OCI-LY3 (cell line): ENCODE measurements around the gene WSCD2.

Experiments used
- EZH2phosphoT487 ChIP-seq: fragments of 200-600 bp; shearing (Covaris generic); IDR thresholded peaks from 2 replicates; pipeline ENCODE4 v1.6.1; 2018; ENCODE audit warnings: antibody characterized with exemption, mixed run types, low read depth
- TF ChIP-seq, protein P1 (sequence below): fragments of 200-600, 300-600 bp; sonication (generic); IDR thresholded peaks from 2 replicates; pipeline ENCODE4 v1.5.1; 2014; ENCODE audit warnings: antibody characterized with exemption, low read length, low read depth

DNA sequence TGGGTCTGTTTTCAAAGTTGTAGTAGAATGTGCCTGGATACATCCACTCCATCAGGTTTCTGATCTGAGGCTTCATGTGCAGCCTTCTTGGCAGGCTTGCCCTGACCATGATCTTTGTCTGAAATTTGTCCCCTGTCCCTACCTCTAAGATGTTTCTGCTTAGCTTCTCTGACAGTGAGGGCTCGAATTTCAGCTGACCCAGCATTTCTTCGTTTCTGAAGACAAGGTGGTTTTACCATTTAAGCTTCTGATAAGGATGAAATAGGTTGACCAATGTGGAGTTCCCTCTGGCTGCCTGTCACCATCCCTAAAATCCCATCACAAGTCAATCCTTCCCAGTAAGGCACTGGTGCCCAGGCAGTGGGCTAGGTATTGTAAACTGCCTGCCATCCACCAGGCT, 153.1 kb downstream of the WSCD2 start:
- TF ChIP-seq, protein P1, sequence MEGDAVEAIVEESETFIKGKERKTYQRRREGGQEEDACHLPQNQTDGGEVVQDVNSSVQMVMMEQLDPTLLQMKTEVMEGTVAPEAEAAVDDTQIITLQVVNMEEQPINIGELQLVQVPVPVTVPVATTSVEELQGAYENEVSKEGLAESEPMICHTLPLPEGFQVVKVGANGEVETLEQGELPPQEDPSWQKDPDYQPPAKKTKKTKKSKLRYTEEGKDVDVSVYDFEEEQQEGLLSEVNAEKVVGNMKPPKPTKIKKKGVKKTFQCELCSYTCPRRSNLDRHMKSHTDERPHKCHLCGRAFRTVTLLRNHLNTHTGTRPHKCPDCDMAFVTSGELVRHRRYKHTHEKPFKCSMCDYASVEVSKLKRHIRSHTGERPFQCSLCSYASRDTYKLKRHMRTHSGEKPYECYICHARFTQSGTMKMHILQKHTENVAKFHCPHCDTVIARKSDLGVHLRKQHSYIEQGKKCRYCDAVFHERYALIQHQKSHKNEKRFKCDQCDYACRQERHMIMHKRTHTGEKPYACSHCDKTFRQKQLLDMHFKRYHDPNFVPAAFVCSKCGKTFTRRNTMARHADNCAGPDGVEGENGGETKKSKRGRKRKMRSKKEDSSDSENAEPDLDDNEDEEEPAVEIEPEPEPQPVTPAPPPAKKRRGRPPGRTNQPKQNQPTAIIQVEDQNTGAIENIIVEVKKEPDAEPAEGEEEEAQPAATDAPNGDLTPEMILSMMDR = no peak
- TF ChIP-seq EZH2phosphoT487 = no peak
